Bronchial epithelial cell (primary cell): Measurements from ENCODE around the gene SHISA6. TPM values are rescaled to one million over a fixed set of nuclear protein-coding genes. Genes with fewer than 3 reads are reported as not detected.

ENCODE experiments used
- DNase-seq: peaks from one replicate; pipeline ENCODE4 v3.0.0-alpha.2; 2010; ENCODE audit warnings: low read depth
- FAIRE-seq: peaks from 2 replicates; lab custom pipeline; 2011; peaks lifted over from hg19 to GRCh38; lab: Jason Lieb, UNC
- H3K27me3 ChIP-seq: 2 replicates; pipeline ENCODE4 v1.5.1; 2011; ENCODE audit warnings: low read length; ENCODE audit not compliant: control insufficient read depth, insufficient read depth
- H3K36me3 ChIP-seq: 2 replicates; pipeline ENCODE4 v1.5.1; 2011; ENCODE audit warnings: low read length; ENCODE audit not compliant: control insufficient read depth, insufficient read depth
- H3K4me3 ChIP-seq: 2 replicates; pipeline ENCODE4 v1.5.1; 2011; ENCODE audit warnings: mild to moderate bottlenecking, low read depth, low read length, control low read depth
- CTCF ChIP-seq: IDR thresholded peaks from 2 replicates; pipeline ENCODE4 v1.5.1; 2011; ENCODE audit warnings: mild to moderate bottlenecking, moderate library complexity, low read length, control low read depth, inconsistent platforms; ENCODE audit not compliant: insufficient read depth, severe bottlenecking
- total RNA-seq: library from RNA; depleted of rRNA; stranded (reverse); fragments of >200 nt; gene quantifications from 2 replicates; pipeline ENCODE4 v1.2.1, GENCODE V29; 2014

The SHISA6 gene
- total RNA-seq, 1 donor from 2014 or later: not detected

- DNase-seq: no peak
- no peak for TF ChIP-seq CTCF
- no peak for FAIRE-seq
- Histone ChIP-seq H3K27me3 (no peaks in the 10 kb centered on the region), H3K4me3 (no peak overlapping the region), H3K36me3 (no peaks in the 10 kb centered on the region)
These were observed 41.6 kb downstream of the SHISA6 start for GRCh38 chr17:11282586-11282985.

- H3K36me3 ChIP-seq: no peaks in the 10 kb centered on the region
- no peak overlapping the region for H3K4me3 ChIP-seq
- no peak for DNase-seq
- no peaks in the 10 kb centered on the region for H3K27me3 ChIP-seq
- TF ChIP-seq CTCF: no peak
- no peak for FAIRE-seq
These were observed 43.8 kb downstream of the SHISA6 start for GRCh38 chr17:11284811-11285210.

- FAIRE-seq (no peak), DNase-seq (no peak)
- TF ChIP-seq CTCF: no peak
- Histone ChIP-seq H3K4me3 (no peak overlapping the region), H3K27me3 (no peaks in the 10 kb centered on the region), H3K36me3 (no peaks in the 10 kb centered on the region)
These were observed 44.9 kb downstream of the SHISA6 start for GRCh38 chr17:11285946-11286345.

GRCh38 chr17:11287791-11288190 is 46.8 kb downstream of the SHISA6 start:
- TF ChIP-seq CTCF: no peak
- FAIRE-seq (no peak), DNase-seq (no peak)
- Histone ChIP-seq H3K27me3 (no peaks in the 10 kb centered on the region), H3K4me3 (no peak overlapping the region), H3K36me3 (no peaks in the 10 kb centered on the region)

GRCh38 chr17:11290814-11291213 is 49.8 kb downstream of the SHISA6 start:
- H3K4me3 ChIP-seq: no peak overlapping the region
- H3K27me3 ChIP-seq: no peaks in the 10 kb centered on the region
- H3K36me3 ChIP-seq: no peaks in the 10 kb centered on the region
- FAIRE-seq: no peak
- TF ChIP-seq CTCF: no peak
- no peak for DNase-seq

- no peak for TF ChIP-seq CTCF
- Histone ChIP-seq H3K36me3 (no peaks in the 10 kb centered on the region), H3K4me3 (no peak overlapping the region), H3K27me3 (no peaks in the 10 kb centered on the region)
- DNase-seq: no peak
- no peak for FAIRE-seq
These were observed 51.5 kb downstream of the SHISA6 start for GRCh38 chr17:11292491-11292890.
